Nephron (organoid): ENCODE data around the gene NOD1.

ENCODE experiments used
- H3K27ac Mint-ChIP-seq, 3 experiments: 2 replicates each; pipeline ENCODE4 v1.8.0; 2020; ENCODE audit warnings: mixed read lengths in 3 of 3, mild to moderate bottlenecking in 2 of 3, moderate library complexity in 1 of 3
- H3K27me3 Mint-ChIP-seq: 2 replicates; pipeline ENCODE4 v1.8.0; 2021; ENCODE audit warnings: low read depth, mild to moderate bottlenecking, moderate library complexity, mixed read lengths
- H3K36me3 Mint-ChIP-seq: 2 replicates; pipeline ENCODE4 v1.8.0; 2020; ENCODE audit warnings: low read depth, mixed read lengths
- H3K4me1 Mint-ChIP-seq: 2 replicates; pipeline ENCODE4 v1.8.0; 2020; ENCODE audit warnings: mixed read lengths
- H3K4me3 Mint-ChIP-seq, 3 experiments: 2 replicates each; pipeline ENCODE4 v1.8.0; 2020; ENCODE audit warnings: mild to moderate bottlenecking in 3 of 3, mixed read lengths in 3 of 3, moderate library complexity in 2 of 3
- H3K9me3 Mint-ChIP-seq: 2 replicates; pipeline ENCODE4 v1.8.0; 2020; ENCODE audit warnings: mixed read lengths
- TF ChIP-seq, protein P1 (sequence below), 3 experiments: fragments of 200-600 bp; sonication (generic); IDR thresholded peaks; one replicate each; pipeline ENCODE4 v1.5.0; 2021; ENCODE audit warnings: antibody characterized with exemption in 3 of 3; ENCODE audit not compliant: unreplicated experiment in 3 of 3

The NOD1 gene

DNA sequence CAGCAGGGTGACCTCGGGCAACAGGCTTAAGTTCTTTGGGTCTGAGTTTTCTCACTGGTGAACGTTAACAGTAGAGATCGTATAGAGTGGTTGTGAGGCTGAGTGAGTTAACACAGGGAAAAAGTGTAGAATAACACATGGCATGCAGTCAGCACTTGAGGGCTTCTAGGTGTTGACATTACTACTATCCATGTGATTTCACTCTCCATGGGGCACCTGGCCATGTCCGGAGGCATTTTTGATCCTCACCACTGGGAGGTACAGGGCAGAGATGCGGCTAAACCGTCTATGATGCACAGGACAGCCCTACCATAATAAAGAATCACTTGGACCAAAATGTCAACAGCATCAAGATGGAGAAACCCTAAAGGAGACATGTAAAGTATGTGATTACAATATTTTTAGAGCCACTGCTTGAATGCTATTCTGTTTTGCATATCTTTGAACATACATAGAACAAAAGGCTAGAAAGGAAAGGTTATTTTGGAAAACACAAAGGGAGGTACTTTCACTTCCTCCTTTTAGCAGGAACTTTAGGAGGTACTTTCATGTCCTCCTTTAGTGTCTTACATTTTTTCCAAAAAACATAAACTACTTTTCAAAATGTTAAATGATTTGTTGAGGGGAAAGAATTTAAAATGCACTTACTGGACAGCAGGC lies 44.3 kb downstream of the NOD1 start:
- TF ChIP-seq, protein P1, sequence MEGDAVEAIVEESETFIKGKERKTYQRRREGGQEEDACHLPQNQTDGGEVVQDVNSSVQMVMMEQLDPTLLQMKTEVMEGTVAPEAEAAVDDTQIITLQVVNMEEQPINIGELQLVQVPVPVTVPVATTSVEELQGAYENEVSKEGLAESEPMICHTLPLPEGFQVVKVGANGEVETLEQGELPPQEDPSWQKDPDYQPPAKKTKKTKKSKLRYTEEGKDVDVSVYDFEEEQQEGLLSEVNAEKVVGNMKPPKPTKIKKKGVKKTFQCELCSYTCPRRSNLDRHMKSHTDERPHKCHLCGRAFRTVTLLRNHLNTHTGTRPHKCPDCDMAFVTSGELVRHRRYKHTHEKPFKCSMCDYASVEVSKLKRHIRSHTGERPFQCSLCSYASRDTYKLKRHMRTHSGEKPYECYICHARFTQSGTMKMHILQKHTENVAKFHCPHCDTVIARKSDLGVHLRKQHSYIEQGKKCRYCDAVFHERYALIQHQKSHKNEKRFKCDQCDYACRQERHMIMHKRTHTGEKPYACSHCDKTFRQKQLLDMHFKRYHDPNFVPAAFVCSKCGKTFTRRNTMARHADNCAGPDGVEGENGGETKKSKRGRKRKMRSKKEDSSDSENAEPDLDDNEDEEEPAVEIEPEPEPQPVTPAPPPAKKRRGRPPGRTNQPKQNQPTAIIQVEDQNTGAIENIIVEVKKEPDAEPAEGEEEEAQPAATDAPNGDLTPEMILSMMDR (IDR thresholded peaks at IDR 0.05; ENCODE audit: unreplicated experiment in 3 of 3): no peak
- peaks cover 8% of the 10 kb centered on the region for H3K9me3 Mint-ChIP-seq
- H3K27ac Mint-ChIP-seq: no peak overlapping the region
- peaks cover 57% of the 10 kb centered on the region for H3K36me3 Mint-ChIP-seq
- peaks cover 13% of the 10 kb centered on the region for H3K4me1 Mint-ChIP-seq
- no peak overlapping the region for H3K4me3 Mint-ChIP-seq
- H3K27me3 Mint-ChIP-seq: no peaks in the 10 kb centered on the region

DNA sequence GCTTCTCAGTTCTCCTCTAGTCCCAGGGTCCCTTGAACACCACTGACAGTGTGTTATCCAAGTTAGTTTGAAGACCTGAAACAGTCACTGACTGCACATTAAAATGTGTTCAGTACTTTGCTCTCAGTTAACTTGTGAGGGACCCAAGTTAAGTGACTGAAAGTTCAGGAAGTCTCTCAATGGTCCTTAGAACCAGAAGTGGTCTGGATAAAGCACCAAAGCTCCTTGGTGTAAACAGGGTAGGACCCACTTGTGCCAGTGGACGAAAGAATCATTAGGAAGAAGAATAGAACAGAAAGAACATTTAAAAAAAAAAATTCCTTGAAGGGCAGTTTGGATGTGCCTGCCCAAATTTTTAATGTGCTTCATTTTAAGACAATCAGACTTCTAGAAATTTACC lies 45.1 kb downstream of the NOD1 start:
- Mint-ChIP-seq H3K36me3 (peaks cover 50% of the 10 kb centered on the region), H3K27ac (no peak overlapping the region), H3K4me1 (peaks cover 13% of the 10 kb centered on the region), H3K4me3 (no peak overlapping the region), H3K27me3 (no peaks in the 10 kb centered on the region), H3K9me3 (peaks cover 2% of the 10 kb centered on the region)
- TF ChIP-seq, protein P1 (IDR thresholded peaks at IDR 0.05; ENCODE audit: unreplicated experiment in 3 of 3): no peak

DNA sequence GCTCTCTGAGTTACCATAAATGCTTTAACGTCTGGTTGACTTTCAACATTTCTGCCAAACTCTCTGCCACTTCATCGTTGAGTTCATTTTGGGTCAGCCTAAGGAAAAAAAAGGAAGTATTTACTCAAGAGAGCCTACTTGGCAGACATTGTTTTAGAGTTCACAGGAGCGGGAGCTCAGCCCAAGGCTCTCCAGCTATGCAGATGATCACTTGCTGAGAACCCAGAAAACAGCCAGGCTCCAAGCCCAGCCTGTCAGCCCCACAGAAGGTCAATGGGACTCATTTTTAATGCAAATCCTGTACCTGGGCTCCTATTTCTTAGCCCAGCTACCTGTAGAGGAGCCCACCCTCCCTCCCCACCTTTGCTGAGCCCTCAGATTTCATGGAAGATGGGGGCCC lies 45.5 kb downstream of the NOD1 start:
- H3K9me3 Mint-ChIP-seq: no peaks in the 10 kb centered on the region
- TF ChIP-seq, protein P1 (IDR thresholded peaks at IDR 0.05; ENCODE audit: unreplicated experiment in 3 of 3): no peak
- H3K36me3 Mint-ChIP-seq: peaks cover 46% of the 10 kb centered on the region
- H3K4me1 Mint-ChIP-seq: peaks cover 13% of the 10 kb centered on the region
- H3K4me3 Mint-ChIP-seq: no peak overlapping the region
- peak overlapping the region in 1 of 3 experiments; percentile 33 for H3K27ac Mint-ChIP-seq
- H3K27me3 Mint-ChIP-seq: no peaks in the 10 kb centered on the region

DNA sequence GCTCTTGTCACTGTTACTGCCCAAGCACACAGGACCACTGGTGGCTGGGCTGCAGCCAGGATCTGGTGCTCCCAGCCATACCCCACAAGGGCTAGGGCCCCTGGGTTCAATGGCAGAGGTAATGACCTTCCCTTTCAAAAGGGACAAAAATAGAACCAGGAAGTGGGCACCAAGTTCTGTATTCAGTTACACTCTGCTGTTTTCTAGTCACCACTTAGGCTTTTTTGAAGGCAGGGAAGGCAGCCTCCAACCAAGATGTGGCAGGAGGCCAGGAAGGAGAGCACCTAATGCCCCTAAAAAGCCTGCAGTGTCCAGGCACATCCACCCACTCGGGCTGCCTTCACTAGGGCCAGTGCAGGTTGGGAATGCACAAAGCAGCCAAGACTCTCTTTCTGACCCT lies 47.8 kb downstream of the NOD1 start:
- Mint-ChIP-seq H3K36me3 (peaks cover 37% of the 10 kb centered on the region), H3K4me3 (no peak overlapping the region), H3K4me1 (peaks cover 13% of the 10 kb centered on the region), H3K27ac (peak overlapping the region in 1 of 3 experiments; percentile 67), H3K9me3 (no peaks in the 10 kb centered on the region), H3K27me3 (no peaks in the 10 kb centered on the region)
- TF ChIP-seq, protein P1 (IDR thresholded peaks at IDR 0.05; ENCODE audit: unreplicated experiment in 3 of 3): no peak

DNA sequence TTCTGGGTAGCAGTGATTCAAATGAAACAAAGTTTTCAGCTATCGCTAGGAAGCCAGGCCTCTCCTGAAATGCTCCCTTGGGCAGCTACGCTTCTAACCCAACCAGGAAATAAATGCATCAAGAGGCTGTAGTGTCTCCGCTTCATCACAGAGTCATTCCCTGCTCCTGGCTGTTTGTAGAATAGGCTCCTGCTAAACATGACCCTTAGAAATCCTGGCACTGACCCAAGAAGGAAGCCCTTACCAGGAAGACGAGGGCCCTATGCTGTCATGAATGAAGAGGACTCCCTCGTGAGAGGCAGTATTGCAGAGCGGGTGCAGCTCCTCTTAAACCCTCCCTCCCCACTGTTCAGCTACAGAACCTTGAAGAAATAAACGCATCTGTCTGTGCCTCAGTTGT lies 48.3 kb downstream of the NOD1 start:
- Mint-ChIP-seq H3K4me3 (no peak overlapping the region), H3K36me3 (peaks cover 39% of the 10 kb centered on the region), H3K4me1 (peaks cover 13% of the 10 kb centered on the region), H3K27me3 (no peaks in the 10 kb centered on the region), H3K9me3 (no peaks in the 10 kb centered on the region), H3K27ac (peak overlapping the region in 2 of 3 experiments; percentile 67 to 69)
- TF ChIP-seq, protein P1 (IDR thresholded peaks at IDR 0.05; ENCODE audit: unreplicated experiment in 3 of 3): no peak

DNA sequence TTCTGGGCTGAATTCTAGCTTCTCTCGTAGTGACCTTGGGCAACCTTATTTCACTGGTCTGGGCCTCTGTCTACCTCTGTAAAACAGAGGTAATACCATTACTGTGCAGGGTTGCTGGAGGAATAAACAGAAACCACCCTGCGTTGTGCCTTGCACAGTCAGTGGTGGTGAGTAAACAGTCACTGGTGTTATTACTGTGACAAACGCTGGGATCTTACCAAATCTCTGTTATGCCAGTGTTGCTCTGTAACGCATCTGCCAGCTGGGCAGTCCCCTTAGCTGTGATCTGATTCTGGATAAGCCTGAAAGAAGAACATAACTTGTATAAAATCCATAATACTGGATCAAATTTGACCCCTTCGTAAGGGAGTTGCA lies 49.4 kb downstream of the NOD1 start:
- Mint-ChIP-seq H3K4me3 (no peak overlapping the region), H3K4me1 (peaks cover 13% of the 10 kb centered on the region), H3K27me3 (no peaks in the 10 kb centered on the region), H3K27ac (peak overlapping the region; percentile 73 to 95 (median 94)), H3K36me3 (peaks cover 29% of the 10 kb centered on the region), H3K9me3 (no peaks in the 10 kb centered on the region)
- TF ChIP-seq, protein P1 (IDR thresholded peaks at IDR 0.05; ENCODE audit: unreplicated experiment in 3 of 3): no peak
